HG03139 (cell line): ENCODE data around the gene DLX1.
"Not testable (repeated sequence)": the region's sequence is repeated elsewhere in the genome, so short reads cannot be mapped to it uniquely, and the experiment has no call there.

ENCODE experiments used
- ATAC-seq: cut with Tn5 transposase; IDR thresholded peaks from one replicate; pipeline ENCODE4 v1.9.1; 2021; ENCODE audit not compliant: unreplicated experiment

DLX1 gene

GRCh38 chr2:172085460-172086159, at the start of gene DLX1:
TSS of gene DLX1 (plus strand) at chr2:172085507. CDS start at chr2:172085678, 171 bp downstream.
- no peak for ATAC-seq

GRCh38 chr2:172038121-172038520, 47.2 kb upstream of the DLX1 start:
- ATAC-seq = no peak

GRCh38 chr2:172038604-172039003, 46.7 kb upstream of the DLX1 start:
- ATAC-seq = no peak

DNA sequence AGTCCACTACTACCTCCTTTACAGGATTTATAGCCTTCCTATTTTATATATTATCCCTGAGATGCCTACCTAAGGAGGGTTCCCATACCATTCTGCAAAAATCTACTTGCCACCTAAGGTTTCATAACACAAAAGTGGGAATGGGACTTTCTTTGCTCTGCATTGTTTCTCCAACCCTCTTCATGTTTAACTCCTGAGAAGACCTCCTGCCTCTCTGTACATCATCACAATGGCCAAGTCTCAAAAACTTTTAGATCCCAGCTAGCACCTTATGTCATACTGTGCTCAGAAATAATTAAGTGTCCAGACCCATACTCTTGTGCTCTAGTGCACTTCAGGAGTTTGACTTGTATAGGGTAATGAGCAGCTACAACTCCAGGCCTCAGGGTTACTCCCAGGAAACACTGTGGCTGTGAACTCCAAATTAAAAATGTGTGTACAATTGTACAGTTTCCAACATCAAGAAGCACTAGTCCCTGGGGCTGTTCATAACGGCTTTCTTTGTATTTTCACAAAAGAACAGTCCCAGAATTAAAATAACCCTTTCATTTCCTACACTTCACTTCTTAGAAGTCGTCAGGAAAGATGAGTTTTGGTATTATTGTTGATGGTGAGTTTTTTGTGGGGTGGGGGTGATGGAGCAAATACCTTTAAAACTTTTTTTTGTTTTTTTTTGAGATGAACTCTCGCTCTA, 46.1 kb upstream of the DLX1 start:
- no peak for ATAC-seq

DNA sequence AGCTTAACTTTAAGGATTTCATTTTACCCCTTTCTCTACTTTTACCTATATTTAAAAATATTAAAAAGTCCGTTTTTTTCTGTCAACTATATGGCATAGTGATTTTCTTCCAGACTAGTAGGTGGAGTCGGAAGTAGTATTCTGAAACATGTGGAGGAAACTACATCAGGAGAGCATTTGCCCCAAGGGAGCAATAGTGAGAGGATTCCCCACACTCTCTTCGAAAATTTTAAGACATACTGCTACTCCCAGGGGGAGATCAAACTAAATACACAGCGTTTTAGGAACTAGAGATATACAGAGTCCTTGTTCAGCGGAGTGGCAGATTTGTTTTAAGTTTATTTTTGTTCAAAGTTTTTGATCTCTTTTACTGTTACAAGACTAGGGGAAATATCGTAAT, 45.0 kb upstream of the DLX1 start:
- no peak for ATAC-seq

DNA sequence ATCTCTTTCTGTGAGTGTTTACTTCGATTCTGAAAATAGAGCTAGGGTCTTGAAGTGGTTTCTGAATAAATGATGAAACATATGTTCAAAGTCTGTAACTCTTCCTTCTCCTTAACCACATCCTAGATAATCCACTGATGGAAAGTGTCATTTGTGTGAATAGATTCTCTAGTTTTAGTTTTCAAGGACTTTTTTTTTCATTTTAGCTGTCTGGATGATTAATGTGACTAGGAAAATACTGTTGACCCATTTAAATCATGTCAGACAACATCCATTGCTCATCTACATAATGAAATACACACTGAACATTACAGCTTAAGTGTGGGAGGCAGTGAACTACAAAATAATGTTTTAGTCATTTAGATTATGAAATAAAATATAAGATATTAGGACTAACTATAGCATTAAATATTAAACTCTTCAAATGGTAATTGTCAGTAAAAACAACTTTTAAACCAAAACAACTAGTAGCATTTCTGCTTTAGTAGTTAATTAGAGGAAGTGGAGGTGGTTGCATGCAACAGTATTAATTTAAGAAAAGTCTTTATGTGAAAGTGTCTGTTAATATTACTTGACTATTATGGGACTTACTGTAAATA, 39.1 kb upstream of the DLX1 start:
- ATAC-seq = no peak

DNA sequence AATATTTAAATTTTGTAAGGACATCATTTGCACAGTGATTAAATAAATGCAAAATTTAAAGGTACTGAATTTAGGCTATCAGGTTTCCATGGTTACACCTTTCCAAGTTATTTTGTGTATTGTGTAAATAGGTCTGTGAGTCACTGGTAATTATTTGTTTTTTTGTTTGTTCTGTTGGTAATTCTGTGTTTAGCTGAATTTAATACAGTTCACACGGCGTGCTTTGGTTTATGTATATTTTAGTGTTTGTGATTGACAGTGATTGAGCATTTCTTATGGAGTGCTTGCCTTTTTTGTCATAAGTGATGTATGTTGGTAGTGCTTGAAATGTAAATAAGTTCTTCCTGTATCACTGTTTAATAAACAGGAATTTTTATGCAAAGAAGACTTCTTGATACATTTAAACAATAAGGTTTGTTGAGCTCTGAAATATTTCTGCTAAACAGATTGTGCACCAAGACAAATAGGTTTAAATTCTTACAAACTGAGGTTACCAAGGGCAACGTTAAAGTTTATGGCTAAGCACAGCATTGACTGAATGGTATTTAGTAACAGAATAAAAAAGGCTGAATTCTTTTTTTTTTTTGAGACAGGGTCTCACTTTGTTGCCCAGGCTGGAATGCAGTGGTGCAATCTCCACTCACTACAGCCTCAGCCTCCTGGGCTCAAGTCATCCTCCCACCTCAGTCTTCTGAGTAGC, 38.3 kb upstream of the DLX1 start:
- ATAC-seq = no peak

DNA sequence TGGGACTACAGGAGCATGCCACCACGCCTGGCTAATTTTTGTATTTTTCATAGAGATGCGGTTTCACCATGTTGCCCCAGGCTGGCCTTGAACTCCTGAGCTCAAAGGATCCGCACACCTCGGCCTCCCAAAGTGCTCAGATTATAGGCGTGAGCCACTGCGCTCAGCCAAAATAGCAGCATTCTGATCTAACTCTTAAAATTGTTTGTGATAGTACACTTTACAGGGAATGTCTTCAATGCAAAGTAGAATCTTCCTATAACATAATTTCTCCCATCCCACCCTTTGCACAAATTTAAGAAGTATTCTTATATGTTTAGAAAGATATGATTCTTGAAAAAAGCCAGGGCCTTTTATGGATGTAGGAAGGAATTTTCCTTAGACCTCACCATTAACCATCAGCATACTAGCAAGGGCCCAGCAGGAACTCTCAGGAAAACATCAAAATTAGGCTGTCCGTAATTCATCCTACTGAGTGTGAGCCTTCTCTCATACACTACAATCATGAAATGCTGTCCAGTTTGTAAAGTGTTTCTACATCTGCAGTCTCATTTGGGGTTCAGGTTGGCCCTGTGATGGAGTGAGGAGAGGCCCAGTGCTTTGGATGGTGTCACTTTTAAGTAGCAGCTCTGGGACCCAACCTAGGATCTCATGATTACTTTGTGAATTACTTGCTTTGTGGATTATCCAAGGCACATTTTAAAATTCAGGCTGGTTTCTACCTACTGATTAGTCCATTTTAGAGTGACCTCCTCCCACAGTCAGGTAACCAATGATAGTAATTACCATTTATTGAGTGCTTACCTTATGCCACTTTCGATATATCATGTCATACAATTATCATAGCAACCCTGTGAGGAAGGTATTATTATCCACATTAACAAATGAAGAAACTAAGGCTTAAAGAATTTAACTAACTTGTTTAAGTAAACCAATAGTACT, 37.5 kb upstream of the DLX1 start:
- ATAC-seq = no peak

DNA sequence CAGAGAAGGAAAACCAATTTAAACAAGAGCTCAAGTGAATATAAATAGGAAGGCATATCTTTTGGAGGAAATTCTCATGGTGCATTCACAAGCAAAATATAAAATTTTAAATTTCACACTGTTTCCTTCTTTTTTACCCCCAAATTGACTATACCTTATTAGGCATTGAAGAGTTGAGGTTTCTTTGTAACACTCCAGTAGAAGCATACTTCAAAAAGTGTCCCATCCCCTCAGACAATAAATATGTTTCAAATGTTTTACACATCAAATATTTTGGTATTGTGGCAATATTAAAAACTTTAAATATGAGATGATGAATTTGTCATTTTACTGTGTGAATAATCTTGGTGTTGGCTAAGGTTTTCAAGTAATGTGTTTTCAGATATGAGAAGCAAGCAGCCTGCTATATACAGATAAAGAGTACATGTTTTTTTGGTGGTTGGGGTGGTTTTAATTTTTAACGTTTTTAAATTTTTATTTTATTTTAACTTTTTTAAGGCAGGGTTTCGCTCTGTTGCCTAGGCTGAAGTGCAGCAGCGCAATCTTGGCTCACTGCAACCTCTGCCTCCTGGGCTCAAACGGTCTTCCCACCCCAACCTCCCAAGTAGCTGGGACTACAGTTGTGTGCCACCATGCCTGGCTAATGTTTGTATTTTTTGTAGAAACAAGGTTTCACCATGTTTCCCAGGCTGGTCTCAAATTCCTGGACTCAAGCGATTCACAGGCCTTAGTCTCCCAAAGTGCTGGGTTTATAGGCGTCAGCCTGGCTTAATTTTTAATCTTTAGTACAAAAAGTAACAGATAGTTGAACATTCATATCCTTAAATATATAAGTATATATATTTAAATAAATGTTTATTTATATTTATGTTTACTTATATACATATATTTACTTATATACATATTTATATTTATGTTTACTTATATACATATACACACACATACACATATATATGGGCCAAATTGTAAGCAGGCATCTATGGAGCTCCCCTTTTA, 36.5 kb upstream of the DLX1 start:
- no peak for ATAC-seq

DNA sequence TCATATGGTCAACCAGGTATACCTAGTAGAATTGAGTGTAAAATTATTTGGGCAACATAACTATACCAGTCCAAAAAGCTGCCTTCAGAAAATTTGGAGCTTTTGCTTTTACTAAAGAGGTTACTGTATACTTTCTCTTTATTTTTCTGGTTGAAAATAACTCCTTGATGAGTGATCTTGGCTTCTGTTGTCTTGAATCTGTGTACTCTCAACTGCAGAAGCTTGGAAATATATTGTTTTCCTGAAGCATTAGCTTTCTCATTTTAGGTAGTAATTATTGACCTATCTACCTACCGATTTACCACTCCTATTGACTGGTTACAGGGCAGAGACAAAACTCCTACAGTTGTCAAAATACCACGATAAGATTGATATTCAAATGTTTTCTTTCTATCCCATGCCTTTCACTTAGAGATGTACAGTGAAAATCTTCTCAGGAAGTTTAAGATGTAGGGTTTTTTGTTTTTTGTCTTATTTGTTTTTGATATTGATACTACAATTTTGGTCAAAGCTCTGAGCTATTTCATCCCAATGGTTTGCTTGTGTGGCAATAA, 35.7 kb upstream of the DLX1 start:
- ATAC-seq = no peak

- no peak for ATAC-seq
Measured at GRCh38 chr2:172050479-172051125, 34.7 kb upstream of the DLX1 start.

GRCh38 chr2:172052000-172052983, 33.0 kb upstream of the DLX1 start:
- ATAC-seq = no peak

GRCh38 chr2:172053486-172053885, 31.8 kb upstream of the DLX1 start:
- no peak for ATAC-seq

DNA sequence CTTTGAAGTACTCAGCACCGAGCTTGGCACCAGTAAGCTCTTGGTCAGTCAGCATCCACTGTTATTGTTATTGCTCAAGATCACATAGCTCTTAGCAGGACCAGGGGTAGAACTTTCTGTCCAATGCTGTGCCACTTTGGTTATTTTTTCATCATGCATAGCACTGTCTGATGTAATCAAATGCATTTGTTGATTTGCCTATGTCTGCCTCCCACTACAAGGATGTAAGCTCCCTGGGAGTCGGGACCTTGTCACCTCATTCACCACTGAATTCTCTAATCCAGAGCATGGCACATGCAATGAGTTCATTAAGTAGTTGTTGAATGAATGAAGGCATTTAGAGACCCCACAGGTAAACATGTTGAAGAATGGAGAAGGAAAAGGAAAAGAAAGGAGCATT, 29.0 kb upstream of the DLX1 start:
- no peak for ATAC-seq

- ATAC-seq = no peak
Measured at GRCh38 chr2:172058660-172059059, 26.6 kb upstream of the DLX1 start.

- ATAC-seq = not testable (repeated sequence)
Measured at GRCh38 chr2:172060118-172060517, 25.2 kb upstream of the DLX1 start.

- ATAC-seq = no peak
Measured at GRCh38 chr2:172062402-172063004, 22.8 kb upstream of the DLX1 start.
